ENCODE measurements around the gene CEP112. TPM values are rescaled to one million over a fixed set of nuclear protein-coding genes. Genes with fewer than 3 reads are reported as not detected.

CEP112 gene
- total and polyA plus RNA-seq, 2 of the 8 experiments (the other 6 are each of a cell fraction or from before 2014, with no cell fraction given) = 0.62 to 3.1 TPM

DNA sequence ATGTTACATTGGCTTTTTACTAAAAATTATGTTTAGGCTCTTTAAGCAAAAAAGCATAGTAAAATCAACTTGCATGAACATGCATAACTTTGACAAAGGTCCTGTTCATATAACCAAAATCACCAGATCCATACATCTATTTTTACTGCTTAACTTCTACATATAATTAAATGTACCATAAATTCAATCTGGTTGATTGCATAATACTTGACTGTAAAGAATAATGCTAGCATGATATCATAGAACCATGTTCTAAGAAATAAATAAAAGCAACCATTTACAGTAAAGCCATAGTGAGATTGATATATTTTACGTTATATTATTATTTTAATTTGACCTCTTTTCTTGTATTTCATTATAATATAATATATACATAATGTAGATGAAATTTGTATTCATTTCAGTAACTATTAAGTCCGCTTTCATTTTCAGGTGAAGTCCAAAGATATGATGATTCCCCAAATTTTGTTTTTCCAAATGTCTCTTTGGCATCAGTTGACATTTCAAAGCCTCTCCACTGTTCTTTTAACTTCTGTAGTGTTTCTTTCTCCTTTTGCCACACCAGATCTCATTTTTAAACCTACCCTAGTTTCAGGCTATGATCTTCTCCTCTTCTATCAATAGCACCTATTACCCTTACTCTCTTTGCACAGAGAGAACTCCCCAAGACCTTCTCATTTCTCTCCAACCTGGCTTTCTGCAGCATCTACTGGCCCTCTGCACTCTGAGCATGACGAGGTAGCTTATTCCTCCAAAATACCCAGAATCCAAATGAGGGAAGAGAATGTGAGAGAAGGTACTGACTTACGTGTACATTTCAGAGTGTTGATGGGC, 35.5 kb upstream of the CEP112 start (continued):
- TF ChIP-seq SUZ12 (IDR thresholded peaks at IDR 0.05; ENCODE audit: low read length) (no peak), NRF1 (IDR thresholded peaks at IDR 0.05; ENCODE audit: low read depth, low read length) (no peak), KDM1A (IDR thresholded peaks at IDR 0.05; ENCODE audit: borderline replicate concordance, low read length) (no peak), CBX8 (IDR thresholded peaks at IDR 0.05; ENCODE audit: borderline replicate concordance, low read depth, low read length) (no peak)

Data from H1 (cell line).